GM19035 (cell line): ENCODE data around the gene GATD1.
"Not testable (repeated sequence)": the region's sequence is repeated elsewhere in the genome, so short reads cannot be mapped to it uniquely, and the experiment has no call there.

Experiments
- ATAC-seq: cut with Tn5 transposase; IDR thresholded peaks from one replicate; pipeline ENCODE4 v1.9.1; 2021; ENCODE audit not compliant: unreplicated experiment

Gene GATD1

GRCh38 chr11:765025-765801 lies 12.1 kb downstream of the GATD1 start:
- no peak for ATAC-seq

GRCh38 chr11:764322-765024 lies 12.8 kb downstream of the GATD1 start:
- ATAC-seq, result no peak

GRCh38 chr11:763549-764321 lies 13.6 kb downstream of the GATD1 start:
- ATAC-seq, result no peak

- ATAC-seq, result no peak
Observed at GRCh38 chr11:763073-763463, 14.2 kb downstream of the GATD1 start.

GRCh38 chr11:762421-763072 lies 14.7 kb downstream of the GATD1 start:
- no peak for ATAC-seq

GRCh38 chr11:761526-762108 lies 15.7 kb downstream of the GATD1 start:
- ATAC-seq, result no peak

GRCh38 chr11:760236-760635 lies 17.1 kb downstream of the GATD1 start:
- no peak for ATAC-seq

- no peak for ATAC-seq
Observed at GRCh38 chr11:749731-750130, 27.6 kb downstream of the GATD1 start.

GRCh38 chr11:748007-748359 lies 29.3 kb downstream of the GATD1 start:
- ATAC-seq, result peak; percentile 3

GRCh38 chr11:747158-748006 lies 29.9 kb downstream of the GATD1 start, which contains the start of gene TALDO1:
Gene TALDO1 (plus strand): TSS chr11:747464. CDS start chr11:747482, 18 bp downstream.
- peak; percentile 92 for ATAC-seq

GRCh38 chr11:746289-747157 lies 30.8 kb downstream of the GATD1 start:
- ATAC-seq, result peak; percentile 44

- no peak for ATAC-seq
Observed at GRCh38 chr11:745428-745827, 31.9 kb downstream of the GATD1 start.

- no peak for ATAC-seq
Observed at GRCh38 chr11:742571-743201, 34.6 kb downstream of the GATD1 start.

- ATAC-seq, result no peak
Observed at GRCh38 chr11:742156-742546, 35.1 kb downstream of the GATD1 start.

GRCh38 chr11:737899-738298 lies 39.4 kb downstream of the GATD1 start:
- ATAC-seq, result not testable (repeated sequence)

- no peak for ATAC-seq
Observed at GRCh38 chr11:737366-737765, 39.9 kb downstream of the GATD1 start.

GRCh38 chr11:734541-734940 lies 42.7 kb downstream of the GATD1 start:
- not testable (repeated sequence) for ATAC-seq

GRCh38 chr11:733072-733471 lies 44.2 kb downstream of the GATD1 start:
- ATAC-seq, result no peak
